ENCODE data around the gene ARHGAP6. TPM values are rescaled to one million over a fixed set of nuclear protein-coding genes. Genes with fewer than 3 reads are reported as not detected.

ARHGAP6 gene
- total RNA-seq, 2 experiments from 2014 or later, result not detected

DNA sequence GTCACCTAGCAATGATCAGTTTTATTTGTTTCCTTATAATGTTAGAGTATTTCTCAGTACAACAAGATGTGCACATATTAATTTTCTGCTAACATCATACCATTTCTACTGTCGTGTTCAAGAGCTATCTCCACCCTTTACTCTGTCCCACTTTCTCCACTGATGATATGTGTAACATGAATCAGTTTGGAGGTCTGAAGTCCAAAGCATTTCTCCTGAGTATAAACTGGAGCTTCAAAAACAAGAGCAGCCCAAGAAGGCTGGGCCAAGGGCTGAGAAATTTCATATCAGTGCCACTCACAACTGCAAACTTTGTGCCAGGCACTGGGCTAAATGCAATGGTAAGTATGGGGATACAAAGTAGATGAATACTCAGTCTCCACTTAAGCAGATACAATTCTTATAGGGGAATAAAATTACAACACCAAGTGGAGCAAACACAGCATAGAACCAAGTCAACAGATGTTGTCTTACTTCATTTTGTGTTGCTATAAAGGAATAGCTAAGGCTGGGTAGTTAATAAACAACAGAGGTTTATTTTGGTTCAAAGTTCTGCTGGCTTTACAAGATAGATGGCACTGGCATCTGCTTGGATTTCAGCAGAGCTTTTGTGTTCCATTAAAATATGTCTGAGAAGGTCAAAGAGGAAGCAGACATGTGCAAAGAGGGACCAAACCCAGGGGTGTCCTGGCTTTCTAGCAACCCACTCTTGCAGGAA is 328.3 kb downstream of the ARHGAP6 start:
- ATAC-seq (no peak), DNase-seq (no peak)
- no peaks in the 10 kb centered on the region for H3K4me1 Mint-ChIP-seq (ENCODE audit: low read depth)
- no peaks in the 10 kb centered on the region for H3K27me3 Mint-ChIP-seq (ENCODE audit: low read depth)
- no peak overlapping the region for H3K4me3 Mint-ChIP-seq
- H3K27ac Mint-ChIP-seq, result no peak overlapping the region
- ChIA-PET CTCF (interaction anchor here (0.6 kb wide), 1 partner anchor 8 kb away, joined by 6 read pairs; no protein-coding TSS in a partner anchor), POLR2A (no interaction called here)
- no peaks in the 10 kb centered on the region for H3K36me3 Mint-ChIP-seq (ENCODE audit: low read depth)
- no peaks in the 10 kb centered on the region for H3K9me3 Mint-ChIP-seq (ENCODE audit: insufficient read depth)

DNA sequence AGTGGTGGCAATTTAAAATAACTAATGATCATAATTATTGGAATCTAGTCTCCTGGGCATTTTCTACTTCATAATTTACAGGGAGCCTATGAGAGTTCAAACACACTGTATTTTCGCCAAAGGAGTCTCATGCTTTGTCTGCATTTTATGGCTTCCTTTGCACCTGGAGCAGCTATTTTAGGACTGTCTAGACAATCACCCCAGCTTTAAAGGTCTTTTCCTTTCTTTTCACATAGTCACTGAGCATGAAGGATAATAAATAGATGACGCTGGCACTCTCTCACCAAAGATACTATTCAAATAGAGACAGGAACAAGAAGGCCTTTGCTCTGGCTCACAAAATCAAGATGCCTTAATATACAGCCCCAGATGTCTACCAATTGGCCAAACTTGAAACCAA is 329.5 kb downstream of the ARHGAP6 start:
- Mint-ChIP-seq H3K9me3 (ENCODE audit: insufficient read depth) (no peaks in the 10 kb centered on the region), H3K4me3 (no peak overlapping the region), H3K4me1 (ENCODE audit: low read depth) (no peaks in the 10 kb centered on the region), H3K27ac (no peak overlapping the region), H3K27me3 (ENCODE audit: low read depth) (no peaks in the 10 kb centered on the region), H3K36me3 (ENCODE audit: low read depth) (no peaks in the 10 kb centered on the region)
- ATAC-seq, result no peak
- DNase-seq, result no peak
- CTCF ChIA-PET, result no interaction called here
- POLR2A ChIA-PET, result no interaction called here

DNA sequence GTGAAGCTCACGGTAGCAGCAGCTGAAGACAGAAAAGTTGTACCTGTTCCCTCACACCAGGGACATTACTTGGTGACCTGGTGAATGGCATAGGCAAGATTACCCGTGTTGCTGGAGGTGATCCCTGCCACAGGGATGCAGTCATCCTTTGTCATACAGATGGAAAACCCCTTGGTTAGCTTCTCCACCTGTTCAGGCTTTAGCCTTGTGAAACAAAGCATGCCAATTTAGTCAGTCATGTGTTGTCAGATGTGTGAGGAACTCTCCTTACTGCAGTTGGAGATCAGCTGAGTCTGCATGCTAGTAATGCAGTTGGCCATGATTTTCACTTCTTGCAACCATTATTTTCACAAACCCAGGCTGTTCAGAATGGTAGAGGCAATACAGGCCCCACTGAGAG is 331.6 kb downstream of the ARHGAP6 start:
- Mint-ChIP-seq H3K4me1 (ENCODE audit: low read depth) (no peaks in the 10 kb centered on the region), H3K4me3 (no peak overlapping the region), H3K36me3 (ENCODE audit: low read depth) (no peaks in the 10 kb centered on the region), H3K27ac (no peak overlapping the region), H3K9me3 (ENCODE audit: insufficient read depth) (no peaks in the 10 kb centered on the region), H3K27me3 (ENCODE audit: low read depth) (no peaks in the 10 kb centered on the region)
- DNase-seq (no peak), ATAC-seq (no peak)
- ChIA-PET POLR2A (no interaction called here), CTCF (no interaction called here)

DNA sequence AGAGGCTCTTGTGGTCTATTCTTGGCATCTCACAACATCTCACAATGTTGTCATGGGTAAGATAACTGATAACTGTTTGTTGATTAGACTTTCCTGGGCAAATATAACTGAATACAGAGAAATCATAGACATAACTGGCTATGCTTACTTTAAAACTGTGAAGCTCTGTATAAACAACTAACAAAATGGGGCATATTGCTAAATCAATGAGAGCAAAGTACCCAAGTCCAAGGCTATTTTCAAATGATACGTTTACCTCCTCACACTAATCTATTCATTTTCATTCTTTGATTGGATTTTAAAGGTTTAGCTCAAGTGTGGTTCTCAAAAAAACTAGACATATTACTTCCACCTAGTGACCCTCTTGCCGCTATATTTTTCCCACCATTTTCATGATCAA is 333.9 kb downstream of the ARHGAP6 start:
- no peak for DNase-seq
- Mint-ChIP-seq H3K4me3 (no peak overlapping the region), H3K27me3 (ENCODE audit: low read depth) (no peaks in the 10 kb centered on the region), H3K36me3 (ENCODE audit: low read depth) (no peaks in the 10 kb centered on the region), H3K9me3 (ENCODE audit: insufficient read depth) (no peaks in the 10 kb centered on the region), H3K4me1 (ENCODE audit: low read depth) (no peaks in the 10 kb centered on the region), H3K27ac (no peak overlapping the region)
- ChIA-PET CTCF (no interaction called here), POLR2A (no interaction called here)
- no peak for ATAC-seq

DNA sequence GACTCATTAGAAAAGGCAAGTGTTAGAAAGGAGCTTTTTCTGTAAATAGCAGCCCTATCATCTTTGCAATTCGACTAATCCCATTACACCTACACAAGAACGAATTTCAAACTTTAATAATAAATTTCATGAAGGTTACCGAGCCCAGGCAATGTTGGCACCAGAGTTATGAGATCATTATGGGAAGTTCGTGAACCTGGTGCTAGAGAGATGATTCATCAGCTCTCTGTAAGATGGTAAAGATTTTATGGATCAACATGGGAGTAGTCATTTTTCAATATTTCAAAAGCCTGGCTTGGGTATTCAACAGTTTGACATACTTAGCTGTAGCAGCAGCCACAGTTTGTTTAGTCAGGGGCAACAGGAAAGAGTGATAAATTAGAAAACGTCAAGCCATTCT is 336.7 kb downstream of the ARHGAP6 start:
- Mint-ChIP-seq H3K27ac (no peak overlapping the region), H3K4me1 (ENCODE audit: low read depth) (no peaks in the 10 kb centered on the region), H3K36me3 (ENCODE audit: low read depth) (no peaks in the 10 kb centered on the region), H3K4me3 (no peak overlapping the region), H3K9me3 (ENCODE audit: insufficient read depth) (no peaks in the 10 kb centered on the region), H3K27me3 (ENCODE audit: low read depth) (no peaks in the 10 kb centered on the region)
- POLR2A ChIA-PET, result no interaction called here
- no peak for DNase-seq
- ATAC-seq, result no peak
- CTCF ChIA-PET, result no interaction called here

DNA sequence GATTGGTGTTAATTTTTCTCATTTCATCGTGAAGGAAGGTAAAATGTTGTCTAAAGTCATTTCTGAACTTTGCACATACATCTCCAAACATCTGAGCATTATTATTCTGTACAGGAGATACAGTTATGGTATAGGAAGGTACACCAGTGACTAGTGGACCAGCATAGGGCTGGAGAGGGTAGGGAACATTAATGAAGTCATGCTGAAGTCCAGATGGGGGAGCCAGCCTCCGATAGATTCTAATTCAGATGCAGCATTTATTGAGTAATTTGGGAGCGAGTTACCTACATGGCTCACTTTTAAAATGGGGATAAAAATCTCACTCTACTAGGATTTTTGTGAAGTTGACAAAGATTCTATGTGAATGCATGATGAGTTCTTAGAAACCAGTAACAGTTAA is 337.6 kb downstream of the ARHGAP6 start:
- ChIA-PET POLR2A (no interaction called here), CTCF (no interaction called here)
- DNase-seq, result no peak
- Mint-ChIP-seq H3K27me3 (ENCODE audit: low read depth) (no peaks in the 10 kb centered on the region), H3K36me3 (ENCODE audit: low read depth) (no peaks in the 10 kb centered on the region), H3K4me3 (no peak overlapping the region), H3K27ac (no peak overlapping the region), H3K9me3 (ENCODE audit: insufficient read depth) (no peaks in the 10 kb centered on the region), H3K4me1 (ENCODE audit: low read depth) (no peaks in the 10 kb centered on the region)
- no peak for ATAC-seq

DNA sequence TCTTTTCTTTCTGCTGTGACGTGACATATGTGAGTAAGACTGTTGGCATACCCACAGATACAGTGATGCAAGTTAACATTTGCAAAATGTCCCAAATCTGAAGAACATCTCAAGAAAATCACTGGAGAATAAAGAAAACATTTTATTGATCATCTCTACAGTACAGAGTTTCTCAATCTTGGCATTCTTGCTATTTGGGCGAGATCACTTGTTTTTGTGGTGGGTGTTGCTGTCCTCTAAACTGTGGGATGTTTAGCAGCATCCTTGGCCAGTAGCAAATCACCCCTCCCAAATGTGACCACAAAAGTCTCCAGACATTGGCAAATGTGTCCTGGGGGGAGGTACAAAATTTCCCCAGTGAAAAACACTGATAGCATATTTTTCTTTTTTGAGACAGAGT is 343.7 kb downstream of the ARHGAP6 start:
- CTCF ChIA-PET, result no interaction called here
- H3K27ac Mint-ChIP-seq, result no peak overlapping the region
- no peaks in the 10 kb centered on the region for H3K36me3 Mint-ChIP-seq (ENCODE audit: low read depth)
- ATAC-seq (no peak), DNase-seq (no peak)
- no peak overlapping the region for H3K4me3 Mint-ChIP-seq
- POLR2A ChIA-PET, result no interaction called here
- no peaks in the 10 kb centered on the region for H3K27me3 Mint-ChIP-seq (ENCODE audit: low read depth)
- H3K4me1 Mint-ChIP-seq (ENCODE audit: low read depth), result no peaks in the 10 kb centered on the region
- no peaks in the 10 kb centered on the region for H3K9me3 Mint-ChIP-seq (ENCODE audit: insufficient read depth)

DNA sequence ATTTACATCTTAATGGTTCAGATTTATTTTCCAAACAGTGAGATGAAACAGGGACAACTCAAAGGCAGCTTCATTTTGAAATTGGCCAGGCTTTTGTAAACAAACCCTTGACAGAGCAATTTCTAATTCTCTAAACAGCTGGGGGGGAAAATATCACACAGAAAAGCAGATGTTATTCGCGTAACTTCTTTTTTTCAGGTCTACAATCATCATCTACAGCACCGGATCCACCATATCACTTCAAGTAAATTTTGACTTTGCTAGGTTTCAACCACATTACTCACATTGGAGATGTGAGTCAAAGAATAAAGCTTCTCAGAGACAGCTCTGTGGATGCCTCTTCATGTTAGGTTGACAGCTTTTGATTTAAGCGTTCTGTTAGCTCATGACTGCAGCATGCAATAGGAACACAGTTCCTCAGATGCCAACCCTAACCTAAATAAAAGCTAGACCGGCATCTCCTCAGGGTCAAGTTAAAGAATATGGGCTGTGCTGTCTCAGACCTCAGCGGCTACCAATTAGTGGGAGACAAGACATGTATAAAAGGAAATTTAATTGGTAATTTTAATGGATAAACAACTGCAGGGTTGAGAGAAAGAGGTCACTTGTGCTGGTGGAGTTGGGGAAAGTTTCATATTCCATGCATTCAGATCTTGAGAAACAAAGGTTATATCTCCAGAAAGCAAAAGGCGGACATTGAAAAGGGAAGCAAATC is 345.8 kb downstream of the ARHGAP6 start:
- Mint-ChIP-seq H3K4me3 (no peak overlapping the region), H3K27me3 (ENCODE audit: low read depth) (no peaks in the 10 kb centered on the region), H3K36me3 (ENCODE audit: low read depth) (no peaks in the 10 kb centered on the region), H3K27ac (no peak overlapping the region), H3K4me1 (ENCODE audit: low read depth) (no peaks in the 10 kb centered on the region), H3K9me3 (ENCODE audit: insufficient read depth) (no peaks in the 10 kb centered on the region)
- ChIA-PET POLR2A (no interaction called here), CTCF (no interaction called here)
- DNase-seq (no peak), ATAC-seq (no peak)

DNA sequence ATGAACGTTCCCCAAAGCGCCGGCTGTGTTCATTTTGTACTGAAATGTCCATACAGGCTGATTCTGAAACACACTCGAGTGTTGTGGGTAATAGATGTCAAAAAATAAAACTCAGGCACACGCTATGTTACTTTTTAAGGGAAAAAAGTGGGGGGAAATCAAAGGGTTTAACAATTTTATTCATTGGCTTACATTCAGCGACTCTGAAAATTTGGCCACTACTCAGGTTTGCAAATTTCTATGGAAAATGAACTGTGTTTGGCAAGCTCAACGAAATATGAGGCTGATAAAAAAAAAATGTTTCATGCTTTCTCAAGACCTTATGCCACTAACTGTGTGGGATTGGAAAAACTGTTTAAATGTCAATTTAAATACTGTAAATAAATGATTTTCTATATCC is 354.0 kb downstream of the ARHGAP6 start:
- H3K27ac Mint-ChIP-seq, result no peak overlapping the region
- H3K36me3 Mint-ChIP-seq (ENCODE audit: low read depth), result no peaks in the 10 kb centered on the region
- no peaks in the 10 kb centered on the region for H3K9me3 Mint-ChIP-seq (ENCODE audit: insufficient read depth)
- no peaks in the 10 kb centered on the region for H3K4me1 Mint-ChIP-seq (ENCODE audit: low read depth)
- ATAC-seq, result no peak
- POLR2A ChIA-PET, result no interaction called here
- CTCF ChIA-PET, result no interaction called here
- DNase-seq, result no peak
- H3K27me3 Mint-ChIP-seq (ENCODE audit: low read depth), result no peaks in the 10 kb centered on the region
- H3K4me3 Mint-ChIP-seq, result no peak overlapping the region

DNA sequence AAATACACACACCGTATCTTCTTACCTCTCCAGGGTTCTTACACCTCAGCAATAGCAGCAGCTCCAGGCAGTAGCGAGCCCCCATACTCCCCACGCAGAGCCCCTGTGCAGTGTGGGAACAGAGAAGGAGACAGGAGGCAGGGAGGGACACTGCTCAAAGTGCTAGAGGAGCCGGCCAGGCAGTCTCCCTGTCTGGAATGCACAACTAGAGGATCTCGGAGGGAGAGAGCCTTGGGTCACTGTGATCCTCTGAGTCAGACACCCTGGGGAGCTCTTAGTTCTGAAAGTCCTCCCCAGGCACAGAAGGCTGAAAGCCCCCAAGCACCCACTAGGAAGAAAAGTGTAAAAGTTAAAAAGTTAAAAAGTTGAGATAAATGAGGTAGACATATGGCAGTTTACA is 356.5 kb downstream of the ARHGAP6 start:
- no peak for ATAC-seq
- POLR2A ChIA-PET, result no interaction called here

DNA sequence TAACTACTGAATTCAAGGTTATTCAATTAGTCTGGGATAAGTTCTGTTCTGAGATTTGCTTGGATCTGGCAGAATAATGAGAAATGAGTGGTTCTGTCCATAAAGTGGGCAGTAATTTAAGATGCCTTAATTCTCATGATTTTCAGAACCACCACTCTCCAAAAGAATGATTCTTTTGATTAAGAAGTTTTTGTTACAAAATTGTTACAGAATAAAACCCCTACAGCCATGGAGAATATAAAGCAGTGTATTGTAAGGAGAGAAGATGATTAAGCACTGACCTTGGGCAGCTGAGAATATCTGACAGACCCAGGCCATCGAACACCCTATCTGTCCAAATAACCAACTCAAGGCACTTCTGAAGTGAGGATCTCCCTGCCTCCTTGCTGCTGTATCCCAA is 360.1 kb downstream of the ARHGAP6 start:
- Mint-ChIP-seq H3K36me3 (ENCODE audit: low read depth) (no peaks in the 10 kb centered on the region), H3K27me3 (ENCODE audit: low read depth) (no peaks in the 10 kb centered on the region), H3K4me3 (no peak overlapping the region), H3K4me1 (ENCODE audit: low read depth) (no peaks in the 10 kb centered on the region), H3K9me3 (ENCODE audit: insufficient read depth) (no peaks in the 10 kb centered on the region), H3K27ac (no peak overlapping the region)
- ATAC-seq (no peak), DNase-seq (no peak)
- POLR2A ChIA-PET, result no interaction called here
- CTCF ChIA-PET, result no interaction called here

More for the DNA sequence above, 356.5 kb downstream of the ARHGAP6 start:
- Mint-ChIP-seq H3K36me3 (ENCODE audit: low read depth) (no peaks in the 10 kb centered on the region), H3K27me3 (ENCODE audit: low read depth) (no peaks in the 10 kb centered on the region), H3K4me3 (no peak overlapping the region), H3K27ac (no peak overlapping the region), H3K9me3 (ENCODE audit: insufficient read depth) (no peaks in the 10 kb centered on the region), H3K4me1 (ENCODE audit: low read depth) (no peaks in the 10 kb centered on the region)
- CTCF ChIA-PET, result no interaction called here
- DNase-seq, result no peak

DNA sequence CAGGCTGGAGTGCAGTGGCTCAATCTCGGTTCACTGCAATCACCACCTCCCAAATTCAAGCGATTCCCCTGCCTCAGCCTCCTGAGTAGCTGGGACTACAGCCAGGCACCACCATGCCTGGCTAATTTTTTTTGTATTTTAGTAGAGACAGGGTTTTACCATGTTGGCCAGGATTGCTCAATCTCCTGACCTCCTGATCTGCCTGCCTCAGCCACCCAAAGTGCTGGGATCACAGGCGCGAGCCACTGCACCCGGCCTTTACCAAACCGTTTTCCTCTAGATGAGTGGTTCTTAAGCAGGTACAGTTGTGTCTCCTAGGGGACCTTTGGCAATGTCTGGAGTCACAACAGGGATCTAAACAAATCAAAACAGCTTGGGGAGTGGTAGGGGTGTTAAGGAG is 360.9 kb downstream of the ARHGAP6 start:
- Mint-ChIP-seq H3K9me3 (ENCODE audit: insufficient read depth) (no peaks in the 10 kb centered on the region), H3K4me3 (no peak overlapping the region), H3K27ac (no peak overlapping the region), H3K36me3 (ENCODE audit: low read depth) (no peaks in the 10 kb centered on the region), H3K4me1 (ENCODE audit: low read depth) (no peaks in the 10 kb centered on the region), H3K27me3 (ENCODE audit: low read depth) (no peaks in the 10 kb centered on the region)
- ChIA-PET CTCF (no interaction called here), POLR2A (no interaction called here)
- DNase-seq, result no peak
- no peak for ATAC-seq

DNA sequence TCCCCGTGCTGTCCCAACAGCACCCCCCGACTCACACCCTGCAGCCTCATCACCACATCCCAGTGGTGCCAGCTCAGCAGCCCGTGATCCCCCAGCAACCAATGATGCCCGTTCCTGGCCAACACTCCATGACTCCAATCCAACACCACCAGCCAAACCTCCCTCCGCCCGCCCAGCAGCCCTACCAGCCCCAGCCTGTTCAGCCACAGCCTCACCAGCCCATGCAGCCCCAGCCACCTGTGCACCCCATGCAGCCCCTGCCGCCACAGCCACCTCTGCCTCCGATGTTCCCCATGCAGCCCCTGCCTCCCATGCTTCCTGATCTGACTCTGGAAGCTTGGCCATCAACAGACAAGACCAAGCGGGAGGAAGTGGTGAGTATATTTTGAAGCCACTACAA is 367.1 kb downstream of the ARHGAP6 start:
- Mint-ChIP-seq H3K36me3 (ENCODE audit: low read depth) (no peaks in the 10 kb centered on the region), H3K4me3 (no peak overlapping the region), H3K27me3 (ENCODE audit: low read depth) (no peaks in the 10 kb centered on the region), H3K9me3 (ENCODE audit: insufficient read depth) (no peaks in the 10 kb centered on the region), H3K4me1 (ENCODE audit: low read depth) (no peaks in the 10 kb centered on the region), H3K27ac (no peak overlapping the region)
- DNase-seq (no peak), ATAC-seq (no peak)
- CTCF ChIA-PET, result no interaction called here
- POLR2A ChIA-PET, result no interaction called here

Measured in activated CD8-positive, alpha-beta T cell treated with anti-CD3 and anti-CD28 coated beads, Interleukin-2, amount 10 ng/mL, durations not matched to agents 7 days and 5 days (primary cell).